Glomerular endothelial cell (primary cell): ENCODE results near the gene ROPN1L. TPM values are rescaled to one million over a fixed set of nuclear protein-coding genes. Genes with fewer than 3 reads are reported as not detected.
"Not testable (repeated sequence)": the region's sequence is repeated elsewhere in the genome, so short reads cannot be mapped to it uniquely, and the experiment has no call there.

ENCODE experiments used
- DNase-seq: peaks from one replicate; pipeline ENCODE4 v3.0.0-alpha.2; 2011; ENCODE audit warnings: low read depth, low spot score; ENCODE audit errors: extremely low read depth
- total RNA-seq: library from RNA; depleted of rRNA; stranded (reverse); fragments of >200 nt; gene quantifications from 2 replicates; pipeline ENCODE4 v1.2.3, GENCODE V29; 2015

The ROPN1L gene
- total RNA-seq, 1 donor from 2014 or later: 1.5 TPM

DNA sequence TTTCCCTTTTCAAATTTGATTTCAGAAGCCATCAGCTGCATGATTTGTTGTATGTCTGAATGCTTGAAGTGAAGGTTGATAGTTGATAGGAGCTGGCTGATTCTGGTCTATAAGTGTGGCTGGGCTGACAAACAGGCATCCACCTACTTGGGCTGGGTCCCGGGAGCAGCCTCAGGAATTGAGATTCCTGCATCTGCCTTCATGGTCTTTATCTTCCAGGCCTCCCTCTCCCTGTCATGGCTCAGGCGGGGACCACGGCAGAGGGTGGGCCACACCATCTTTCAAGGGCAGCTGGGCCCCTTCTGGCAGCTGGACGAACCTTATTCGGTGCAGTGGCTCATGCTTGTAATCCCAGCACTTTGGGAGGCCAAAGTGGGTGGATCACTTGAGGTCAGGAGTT lies 55.9 kb downstream of the ROPN1L start:
- DNase-seq: no peak

GRCh38 chr5:10498350-10498749 lies 56.7 kb downstream of the ROPN1L start:
- DNase-seq: no peak

DNA sequence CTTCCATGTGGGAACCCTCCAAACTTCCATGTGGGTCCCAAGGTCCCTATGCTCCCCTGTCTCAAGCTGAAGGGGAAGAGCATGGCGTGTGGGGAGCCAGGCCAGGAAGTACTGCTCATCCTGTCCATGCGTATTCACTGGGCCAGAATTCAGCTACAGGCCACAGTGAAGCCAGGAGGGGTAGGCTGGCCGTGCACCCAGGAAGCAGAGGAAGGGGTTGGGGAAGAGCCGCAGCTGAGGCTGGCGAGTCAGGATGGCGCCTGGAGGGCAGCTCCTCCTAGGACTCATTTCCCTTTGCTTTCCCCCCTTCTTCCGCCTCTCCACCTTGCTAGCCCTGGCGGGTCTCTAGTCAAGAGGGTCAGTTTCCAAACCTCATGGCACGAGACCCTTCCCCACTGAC lies 57.4 kb downstream of the ROPN1L start:
- DNase-seq: no peak

GRCh38 chr5:10499776-10500175 lies 58.1 kb downstream of the ROPN1L start:
- no peak for DNase-seq

- DNase-seq: no peak
Observed at GRCh38 chr5:10500669-10501068, 59.0 kb downstream of the ROPN1L start.

DNA sequence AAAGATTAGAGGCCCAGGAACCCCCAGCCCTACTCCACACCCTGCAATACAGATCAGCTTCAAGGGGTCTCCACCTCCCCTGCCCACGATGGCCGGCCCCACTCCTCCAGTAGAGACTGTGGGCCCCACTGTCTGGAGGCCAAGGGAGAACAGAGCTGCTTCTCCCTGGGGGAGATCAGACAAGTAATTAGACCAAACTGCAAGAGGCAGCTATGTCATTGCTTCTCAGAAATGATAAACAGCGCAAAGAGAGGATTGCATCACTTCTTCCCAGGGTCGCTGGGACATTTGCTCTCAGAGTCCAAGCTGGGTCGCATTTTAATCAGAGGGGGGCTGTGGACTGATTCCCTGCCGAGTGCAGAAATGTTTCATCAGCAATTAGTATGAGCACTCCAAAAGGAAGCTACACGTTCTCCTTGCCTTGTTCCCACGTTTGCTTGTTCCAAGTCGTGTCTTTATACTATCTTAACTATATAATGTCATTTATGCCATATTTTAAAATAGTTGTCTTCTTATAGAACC lies 59.9 kb downstream of the ROPN1L start:
- no peak for DNase-seq

DNA sequence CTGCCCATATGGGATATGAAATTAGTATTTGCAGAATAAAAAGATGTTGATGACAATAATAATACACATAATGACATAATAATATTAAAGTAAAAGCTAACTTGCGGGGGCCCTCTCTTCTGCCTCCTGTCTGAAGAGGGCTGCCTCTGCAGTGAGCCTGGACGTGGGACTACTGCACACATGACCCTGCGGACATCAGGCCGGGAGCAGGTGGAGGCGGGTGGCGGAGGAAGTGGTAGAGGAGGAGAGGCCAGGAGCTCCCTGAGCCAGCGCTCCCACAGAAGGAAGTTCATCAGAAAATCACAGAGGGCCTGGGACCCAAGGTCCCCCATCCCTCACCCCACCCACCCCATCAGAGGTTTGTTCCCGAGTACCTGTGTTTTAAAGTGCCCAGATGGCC lies 60.5 kb downstream of the ROPN1L start:
- DNase-seq: no peak

- no peak for DNase-seq
Observed at GRCh38 chr5:10502578-10502977, 60.9 kb downstream of the ROPN1L start.

- DNase-seq: no peak
Observed at GRCh38 chr5:10503321-10503720, 61.6 kb downstream of the ROPN1L start.

DNA sequence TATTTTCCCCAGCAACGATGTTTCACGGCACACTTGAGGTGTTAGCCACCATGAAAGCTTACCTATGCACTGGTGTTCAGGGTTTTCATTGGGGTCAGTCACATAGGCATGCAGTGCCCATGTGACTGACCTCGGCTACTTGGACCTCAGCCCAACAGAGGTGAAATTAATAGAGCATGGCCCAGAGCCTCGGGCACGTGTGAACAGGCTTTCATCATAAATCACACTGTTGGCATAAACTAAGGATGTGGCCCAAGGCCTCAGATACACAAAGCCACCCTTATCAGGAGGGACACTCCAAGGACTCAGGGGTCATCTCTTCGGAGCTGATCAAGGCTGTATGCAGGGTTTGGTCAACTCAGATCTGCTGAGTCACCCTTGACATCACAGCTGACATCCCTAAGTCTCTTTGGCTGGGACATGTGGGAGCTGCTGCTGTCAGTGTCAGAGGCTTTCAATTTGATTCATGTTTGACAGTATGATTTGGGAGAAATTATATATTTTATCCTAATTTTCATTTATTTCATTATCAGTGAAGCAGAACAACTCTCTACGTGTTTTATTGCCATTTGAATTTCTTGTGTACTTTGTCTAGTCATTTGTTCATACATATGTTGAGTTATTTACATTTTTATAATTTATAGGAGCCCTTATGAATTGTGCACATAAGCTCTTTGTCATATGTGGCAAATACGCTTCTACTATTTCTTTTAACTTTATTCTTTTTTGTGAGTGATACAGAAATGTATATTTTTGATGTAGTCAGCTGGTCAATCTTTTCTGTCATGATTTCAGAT lies 62.5 kb downstream of the ROPN1L start:
- no peak for DNase-seq

DNA sequence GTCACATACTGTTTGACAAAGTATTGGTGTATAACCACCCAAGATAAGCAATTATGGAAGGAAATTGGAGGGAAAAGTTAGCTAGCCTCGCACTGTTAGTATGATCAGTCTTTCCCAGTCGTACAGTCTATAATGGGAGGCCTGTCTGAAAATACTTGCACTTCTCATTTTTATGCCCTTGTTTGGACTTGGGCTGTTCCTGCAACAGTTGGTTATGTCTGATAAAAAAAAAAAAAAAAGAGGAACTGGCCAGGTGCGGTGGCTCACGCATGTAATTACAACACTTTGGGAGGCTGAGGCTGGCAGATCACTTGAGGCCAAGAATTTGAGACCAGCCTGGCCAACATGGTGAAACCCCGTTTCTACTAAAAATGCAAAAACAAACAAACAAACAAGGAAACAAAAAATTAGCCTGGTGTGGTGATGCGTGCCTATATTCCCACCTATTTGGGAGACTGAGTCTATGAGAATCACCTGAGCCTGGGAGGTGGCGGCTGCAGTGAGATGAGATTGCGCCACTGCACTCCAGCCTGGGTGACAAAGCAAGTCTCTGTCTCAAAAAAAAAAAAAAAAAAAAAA lies 63.9 kb downstream of the ROPN1L start:
- DNase-seq: no peak

- DNase-seq: no peak
Observed at GRCh38 chr5:10506535-10506934, 64.9 kb downstream of the ROPN1L start.

DNA sequence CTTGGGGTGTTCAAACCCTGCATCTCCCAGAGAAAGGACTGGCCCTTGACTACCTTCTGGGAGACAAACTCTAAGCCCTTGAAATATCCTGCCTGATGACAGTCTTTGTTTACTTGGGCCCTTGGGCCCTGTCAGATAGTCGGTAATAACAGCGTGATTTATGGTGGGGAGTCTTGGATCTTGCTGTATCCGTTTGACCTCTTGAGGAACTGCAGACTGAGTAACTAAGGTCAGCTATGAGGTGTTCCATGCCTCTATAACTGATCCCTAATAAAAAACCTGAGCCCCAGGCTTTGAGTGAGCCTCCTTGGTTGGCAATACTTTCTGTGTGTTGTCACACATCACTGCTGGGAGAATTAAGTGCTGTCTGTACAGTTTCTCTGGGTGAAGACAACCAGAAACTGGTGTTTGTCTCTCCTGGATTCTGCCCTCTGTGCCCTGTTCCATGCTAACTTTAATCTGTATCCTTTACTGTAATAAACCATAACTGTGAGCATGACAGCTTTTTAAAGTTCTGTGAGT lies 66.0 kb downstream of the ROPN1L start:
- no peak for DNase-seq

DNA sequence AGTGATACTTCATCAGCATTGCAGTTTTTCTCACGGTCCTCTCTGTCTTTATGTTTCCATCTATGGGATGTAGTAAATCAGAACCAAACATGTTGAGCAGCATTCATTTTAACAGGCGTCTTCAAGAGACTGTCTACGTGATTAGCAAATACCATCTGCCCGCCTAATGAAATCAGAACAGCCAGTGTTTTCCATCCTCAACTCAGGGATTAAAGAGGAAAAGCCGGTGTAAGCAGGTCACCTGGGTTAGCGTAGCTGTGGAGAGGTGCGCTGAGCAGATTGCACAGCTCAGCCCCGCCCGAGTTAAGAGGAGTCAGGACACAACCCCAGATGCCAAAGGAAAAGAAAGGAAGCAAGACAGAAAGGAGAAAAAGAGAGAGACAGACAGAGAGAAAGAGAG lies 67.9 kb downstream of the ROPN1L start:
- DNase-seq: no peak

GRCh38 chr5:10511741-10512640 lies 70.3 kb downstream of the ROPN1L start:
- DNase-seq: no peak

DNA sequence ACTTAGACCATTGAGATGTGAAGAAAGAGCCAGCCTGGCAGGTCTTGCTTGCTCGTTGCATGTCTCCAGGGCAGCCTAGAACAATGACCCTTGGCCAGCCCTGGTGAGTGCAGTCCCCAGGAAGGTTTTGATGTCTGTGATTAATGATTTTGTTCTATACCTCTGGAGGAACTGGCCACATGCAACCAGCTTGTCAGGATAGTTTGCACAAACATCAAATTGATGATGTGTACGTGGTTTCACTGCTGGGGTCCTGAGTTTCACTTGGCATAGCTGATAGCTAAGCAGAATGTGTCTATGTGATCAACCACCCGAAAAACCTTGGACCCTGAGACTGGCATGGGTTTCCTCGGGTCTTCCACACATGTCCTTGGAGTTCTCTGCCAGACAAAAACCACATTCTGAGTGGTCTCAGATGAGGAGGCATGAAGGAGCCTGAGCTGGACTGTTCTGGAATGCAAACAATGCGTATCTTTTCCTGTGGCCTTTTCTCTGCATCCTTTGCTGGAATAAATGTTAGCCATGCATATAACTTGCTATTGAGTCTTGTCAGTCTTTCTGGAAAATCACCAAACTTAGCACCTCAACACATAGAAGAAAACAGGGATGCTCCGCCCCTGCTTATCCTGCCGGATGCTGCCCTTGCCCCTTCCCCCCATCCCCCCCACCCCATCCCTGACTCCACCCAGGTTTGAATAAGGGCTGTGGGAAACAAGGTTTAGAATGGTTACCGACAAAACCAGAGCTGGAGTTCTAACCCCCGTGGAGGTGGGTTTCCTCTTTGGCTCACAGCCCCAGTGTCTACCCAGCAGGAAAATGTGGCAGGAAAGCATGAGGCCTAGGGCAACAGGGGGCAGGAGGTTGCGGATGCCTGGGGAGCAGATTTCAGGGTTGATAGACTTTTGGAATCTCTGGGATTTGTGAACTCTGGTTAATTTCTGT lies 72.1 kb downstream of the ROPN1L start:
- peak; percentile 94 for DNase-seq

DNA sequence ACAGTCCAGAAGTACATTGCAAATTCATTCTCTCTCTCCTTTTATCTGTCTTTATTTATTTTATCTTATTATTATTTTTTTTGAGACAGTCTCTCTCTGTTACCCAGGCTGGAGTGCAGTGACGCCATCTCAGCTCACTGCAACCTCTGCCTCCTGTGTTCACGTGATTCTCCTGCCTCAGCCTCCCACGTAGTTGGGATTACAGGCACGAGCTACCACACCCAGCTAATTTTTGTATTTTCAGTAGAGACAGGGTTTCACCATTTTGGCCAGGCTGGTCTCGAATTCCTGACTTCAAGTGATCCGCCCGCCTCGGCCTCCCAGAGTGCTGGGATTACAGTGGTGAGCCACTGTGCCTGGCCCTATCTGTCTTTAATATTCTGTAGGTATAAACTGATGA lies 72.9 kb downstream of the ROPN1L start:
- DNase-seq: not testable (repeated sequence)
